ENCODE measurements around the gene MAPK6.

Gene MAPK6

DNA sequence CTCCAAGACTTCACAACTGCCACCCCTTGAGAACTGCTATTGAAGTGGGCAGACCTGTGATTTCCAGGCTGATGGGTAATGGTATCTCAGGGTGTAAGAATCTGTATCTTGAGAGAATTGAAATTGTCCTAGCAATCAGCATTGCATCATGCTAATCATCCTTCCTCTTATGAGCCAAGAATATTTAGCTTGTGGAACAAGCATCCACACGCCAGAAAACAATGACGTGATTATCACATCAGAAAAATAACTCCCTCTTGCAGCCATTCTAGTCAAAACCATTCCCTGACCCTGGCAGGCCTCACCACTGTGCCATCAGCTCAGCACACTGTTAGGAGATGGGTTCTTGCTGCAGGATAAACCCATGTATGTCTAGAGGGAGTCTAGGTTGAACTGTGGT is 86.8 kb downstream of the MAPK6 start:
- no peak for DNase-seq

- no peak for DNase-seq
Measured at GRCh38 chr15:52106641-52107040, 87.6 kb downstream of the MAPK6 start.

DNA sequence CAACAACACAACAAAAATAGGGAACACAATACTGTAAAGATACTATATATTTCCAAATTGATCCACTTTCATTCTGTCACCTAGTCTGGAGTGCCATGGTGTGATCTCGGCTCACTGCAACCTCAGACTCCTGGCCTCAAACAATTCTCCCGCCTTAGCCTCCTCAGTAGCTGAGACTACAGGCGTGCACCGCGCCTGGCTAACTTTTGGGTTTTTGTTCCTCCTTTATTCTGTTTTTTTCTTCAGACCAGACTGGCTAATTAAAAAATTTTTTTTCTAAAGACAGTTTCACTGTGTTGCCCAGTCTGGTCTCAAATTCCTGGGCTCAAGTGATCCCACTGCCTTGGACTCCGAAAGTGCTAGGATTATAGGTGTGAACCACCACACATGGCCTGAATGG is 88.2 kb downstream of the MAPK6 start:
- no peak for DNase-seq

DNA sequence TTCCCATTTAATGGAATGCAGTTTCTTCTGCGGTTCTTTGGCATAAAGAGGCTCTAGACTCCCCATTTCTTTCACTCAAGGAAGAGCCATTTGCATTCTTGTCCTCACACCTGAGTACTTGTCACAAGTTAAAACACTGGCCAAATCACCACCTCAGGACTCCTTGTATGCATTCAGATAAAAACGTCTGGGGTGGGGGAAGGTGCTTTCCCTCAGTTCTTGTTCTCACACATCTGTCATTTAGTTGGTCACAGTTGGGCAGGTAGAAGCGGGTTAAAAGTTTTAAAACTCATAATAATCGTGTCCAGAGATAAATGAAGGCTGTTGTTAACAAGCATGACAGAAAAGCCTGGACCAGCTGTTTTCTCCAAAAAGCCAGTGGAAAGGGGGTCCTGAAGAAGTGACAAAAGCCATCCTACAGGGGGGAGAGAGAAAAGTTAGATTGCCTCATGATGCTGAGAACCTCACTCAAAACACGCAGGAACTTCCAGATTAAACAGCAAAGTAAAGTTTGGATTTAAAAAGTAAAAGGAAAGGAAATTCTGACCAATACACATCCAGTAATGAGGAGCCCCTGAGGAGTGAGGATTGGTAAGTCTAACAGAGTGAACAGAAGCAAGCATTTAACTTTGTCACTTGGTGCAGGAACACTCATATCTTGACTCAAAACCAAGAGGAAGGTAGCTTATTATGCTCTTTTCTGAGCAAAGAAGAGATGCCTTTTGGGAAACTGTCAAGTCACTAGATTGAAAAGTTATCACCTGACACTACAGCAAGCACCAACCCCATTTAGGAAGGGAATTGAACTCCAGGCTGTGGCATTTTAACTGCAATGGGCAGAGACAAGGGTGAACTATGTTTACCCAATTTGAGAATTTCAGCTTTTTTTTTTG is 90.8 kb downstream of the MAPK6 start:
- DNase-seq, result no peak

DNA sequence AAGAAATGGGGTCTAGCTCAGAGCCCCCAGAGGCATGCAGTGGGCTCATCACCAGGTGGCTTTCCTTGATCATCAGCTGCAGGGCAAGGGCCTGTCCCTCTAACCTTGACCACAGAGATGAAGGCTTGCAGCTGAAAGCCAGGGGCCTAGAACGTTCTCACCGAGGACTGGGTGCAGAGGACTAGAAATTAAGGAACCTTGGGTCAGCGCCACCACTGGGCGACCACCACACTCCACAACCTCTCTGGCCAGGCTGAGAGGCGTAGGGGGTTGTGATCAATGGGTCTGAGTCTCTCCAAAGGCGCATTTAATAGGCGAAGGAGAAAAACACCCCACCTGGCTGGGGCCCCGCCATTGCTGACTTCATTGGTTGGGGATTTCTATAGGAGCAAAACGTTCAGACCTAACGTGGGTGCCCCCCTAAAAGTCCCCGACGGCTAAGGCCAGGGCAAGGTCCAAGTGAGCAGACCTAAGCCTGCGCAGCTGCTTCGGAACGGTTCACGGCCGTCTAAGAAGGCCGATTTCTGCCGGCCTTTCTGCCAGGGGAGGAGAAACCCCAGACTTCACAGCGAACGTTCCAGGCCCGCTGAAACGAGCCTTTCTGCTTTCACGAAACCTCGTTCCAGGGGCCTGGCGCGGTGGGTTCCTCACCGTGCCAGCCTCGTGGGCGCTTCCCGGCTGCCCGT is 92.6 kb downstream of the MAPK6 start:
- DNase-seq, result no peak

GRCh38 chr15:52112203-52112750 is 93.3 kb downstream of the MAPK6 start:
- DNase-seq, result no peak

- DNase-seq, result no peak
Measured at GRCh38 chr15:52113235-52113634, 94.2 kb downstream of the MAPK6 start.

- DNase-seq, result no peak
Measured at GRCh38 chr15:52113708-52114107, 94.7 kb downstream of the MAPK6 start.

GRCh38 chr15:52114261-52115055 is 95.4 kb downstream of the MAPK6 start:
- DNase-seq, result no peak

DNA sequence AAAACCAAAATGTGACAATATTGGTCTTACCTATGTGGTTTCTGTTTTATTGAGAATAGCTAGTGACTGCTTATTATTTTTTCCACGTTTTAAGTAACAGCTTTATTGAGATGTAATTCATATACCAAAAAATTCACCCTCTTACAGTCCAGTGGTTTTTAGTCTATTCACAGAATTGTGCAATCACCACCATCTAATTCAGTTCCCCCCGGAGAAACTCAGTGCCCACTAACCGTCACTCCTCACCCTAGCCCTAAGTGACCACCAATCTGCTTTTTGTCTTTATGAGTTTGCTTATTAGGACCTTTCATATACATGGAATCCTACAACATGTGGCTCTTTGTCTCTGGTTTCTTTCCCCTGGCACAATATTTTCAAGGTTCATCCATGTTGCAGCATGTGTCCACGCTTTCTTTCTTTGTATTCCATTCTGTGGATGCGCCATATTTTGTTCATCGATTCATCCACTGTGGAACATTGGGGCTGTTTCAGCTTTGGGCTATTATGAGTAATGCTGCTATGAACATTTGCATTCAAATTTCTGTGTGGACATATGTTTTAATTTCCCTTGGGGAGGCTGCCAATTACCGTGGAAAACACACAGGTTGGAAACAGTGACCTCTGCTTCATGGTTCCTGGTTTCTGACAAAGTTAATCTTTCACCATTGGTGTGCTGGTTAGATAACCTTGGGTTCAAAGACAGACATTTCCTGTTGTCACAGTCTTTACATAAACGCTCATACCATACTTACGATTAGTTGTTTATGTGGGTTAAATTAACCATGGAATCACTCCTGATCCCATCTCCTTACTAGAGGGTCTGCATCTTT is 96.8 kb downstream of the MAPK6 start:
- no peak for DNase-seq

Measured in NCI-H774 (cell line).